Activated CD4-positive, alpha-beta T cell treated with anti-CD3 and anti-CD28 coated beads, Interleukin-2, Interleukin-4, amounts not matched to agents 100 ng/mL and 50 ng/mL, durations not matched to agents 16 hours and 8 hours (primary cell): ENCODE results near the gene ABCD1.

ENCODE experiments used
- DNase-seq: peaks from one replicate; pipeline ENCODE4 v3.0.0-alpha.2; 2020; ENCODE audit warnings: low spot score

Gene ABCD1

GRCh38 chrX:153774576-153775292 lies 50.1 kb downstream of the ABCD1 start:
- DNase-seq: no peak

DNA sequence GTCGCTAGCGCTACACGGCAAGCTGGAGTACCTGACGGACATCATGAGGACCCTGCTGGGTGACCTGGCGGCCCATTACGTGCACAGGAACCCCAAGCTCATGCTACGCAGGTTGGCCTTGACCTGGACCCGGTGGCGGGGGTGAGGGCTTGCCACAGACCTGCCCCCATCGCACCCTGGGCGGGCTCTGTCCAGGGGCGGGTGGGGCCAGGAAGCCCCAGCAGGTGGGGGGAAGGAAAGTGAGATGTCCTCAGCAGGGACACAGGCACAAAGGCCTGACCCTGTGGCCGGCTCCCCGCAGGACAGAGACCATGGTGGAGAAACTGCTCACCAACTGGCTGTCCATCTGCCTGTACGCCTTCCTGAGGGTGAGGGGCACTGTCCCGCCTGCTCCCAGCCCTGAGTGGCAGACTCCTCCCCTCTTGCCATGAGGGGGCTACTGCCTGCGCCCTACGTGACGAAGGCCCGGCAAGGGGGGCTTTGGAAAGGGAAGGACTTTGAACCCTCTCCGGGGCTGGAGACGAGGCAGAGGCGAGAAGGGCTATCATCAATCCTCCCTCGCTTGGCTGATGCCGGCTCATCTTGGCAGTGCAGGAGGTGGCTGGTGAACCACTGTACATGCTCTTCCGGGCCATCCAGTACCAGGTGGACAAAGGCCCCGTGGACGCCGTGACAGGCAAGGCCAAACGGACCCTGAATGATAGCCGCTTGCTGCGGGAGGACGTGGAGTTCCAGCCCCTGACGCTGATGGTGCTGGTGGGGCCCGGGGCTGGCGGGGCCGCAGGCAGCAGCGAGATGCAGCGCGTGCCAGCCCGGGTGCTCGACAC lies 50.9 kb downstream of the ABCD1 start:
- DNase-seq: no peak

GRCh38 chrX:153776120-153776599 lies 51.5 kb downstream of the ABCD1 start:
- no peak for DNase-seq

GRCh38 chrX:153776611-153777045 lies 52.0 kb downstream of the ABCD1 start:
- DNase-seq: no peak

DNA sequence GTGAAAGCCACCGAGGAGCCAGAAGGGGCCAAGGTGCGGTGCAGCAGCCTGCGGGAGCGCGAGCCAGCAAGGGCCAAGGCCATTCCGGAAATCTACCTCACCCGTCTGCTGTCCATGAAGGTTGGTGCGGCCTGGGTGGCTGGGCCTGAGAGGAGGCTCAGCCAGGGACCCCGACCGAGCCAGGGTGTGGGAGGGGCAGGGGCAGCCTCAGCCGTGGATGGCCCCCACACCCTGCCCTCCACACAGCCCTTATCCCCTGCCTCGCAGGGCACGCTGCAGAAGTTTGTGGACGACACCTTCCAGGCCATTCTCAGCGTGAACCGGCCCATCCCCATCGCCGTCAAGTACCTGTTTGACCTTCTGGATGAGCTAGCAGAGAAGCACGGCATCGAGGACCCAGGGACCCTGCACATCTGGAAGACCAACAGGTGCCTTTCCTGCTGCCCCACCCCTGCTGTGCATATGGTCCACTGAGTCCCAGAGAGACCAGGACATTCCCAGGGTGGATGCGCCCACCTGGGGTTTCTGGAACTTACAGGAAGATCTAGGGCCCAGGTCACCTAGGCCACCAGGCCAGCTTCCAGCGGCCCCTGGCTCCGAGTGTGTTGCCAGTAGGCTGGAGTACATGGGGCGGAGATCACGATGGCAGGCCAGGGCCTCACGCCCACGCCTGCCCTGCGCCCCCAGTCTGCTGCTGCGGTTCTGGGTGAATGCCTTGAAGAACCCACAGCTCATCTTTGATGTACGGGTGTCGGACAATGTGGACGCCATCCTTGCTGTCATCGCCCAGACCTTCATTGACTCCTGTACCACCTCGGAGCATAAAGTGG lies 52.8 kb downstream of the ABCD1 start:
- no peak for DNase-seq

GRCh38 chrX:153778181-153778580 lies 53.5 kb downstream of the ABCD1 start:
- no peak for DNase-seq

DNA sequence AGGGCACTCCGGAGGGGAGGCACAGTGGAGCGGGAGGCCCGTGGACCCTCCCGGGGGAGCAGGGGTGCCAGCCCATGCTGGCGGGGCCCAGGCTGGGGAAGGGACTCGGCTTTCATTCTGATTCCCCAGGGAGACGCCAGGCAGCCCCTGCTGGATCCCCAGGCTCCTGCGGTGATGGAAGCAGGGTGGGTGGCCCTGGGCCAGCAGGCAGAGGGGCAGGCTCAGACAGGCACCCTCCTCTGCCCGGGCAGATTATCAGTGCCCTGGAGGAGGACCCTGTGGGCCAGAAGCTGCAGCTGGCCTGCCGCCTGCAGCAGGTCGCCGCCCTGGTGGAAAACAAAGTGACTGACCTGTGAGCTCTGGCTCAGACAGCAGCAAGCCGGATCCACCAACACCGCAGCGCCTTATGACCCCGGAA lies 54.0 kb downstream of the ABCD1 start:
- DNase-seq: no peak

DNA sequence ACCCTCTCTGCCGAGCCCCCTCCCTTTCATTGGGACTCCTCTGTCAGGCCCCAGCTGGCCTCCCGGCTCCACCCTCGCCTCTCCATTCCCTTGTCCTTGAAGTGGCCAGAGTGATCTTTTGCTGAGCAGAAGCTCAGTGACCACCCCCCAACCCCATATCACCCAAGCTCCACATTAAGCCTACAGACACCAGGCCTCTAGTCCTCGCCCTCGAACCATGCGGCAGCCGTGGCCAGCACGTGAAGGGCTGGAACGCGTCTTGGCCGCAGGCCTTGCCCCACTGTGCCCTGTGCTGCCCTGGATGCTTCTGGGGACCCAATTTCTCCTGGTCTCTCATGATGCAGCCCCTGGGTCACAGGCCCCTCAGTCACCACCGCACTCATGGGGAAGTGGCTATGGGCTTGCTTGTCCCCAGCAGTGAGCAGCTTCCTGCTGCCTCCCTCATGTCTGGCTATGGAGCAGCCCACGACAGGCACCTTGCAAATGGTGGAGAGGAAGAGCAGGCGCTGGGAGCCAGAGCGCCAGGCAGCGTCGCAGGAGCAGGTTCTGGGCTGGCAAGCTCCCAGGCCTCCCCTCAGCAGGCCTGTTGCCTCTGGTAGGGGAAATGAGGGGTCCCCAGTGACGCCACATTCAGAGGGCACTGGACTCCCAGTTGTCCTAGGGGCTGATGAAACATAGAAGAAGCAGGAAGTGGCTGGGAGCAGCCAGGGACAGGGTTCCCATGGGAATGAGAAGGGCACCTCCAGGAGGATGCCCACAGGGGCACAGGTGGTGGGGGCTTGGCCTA lies 55.4 kb downstream of the ABCD1 start:
- DNase-seq: no peak

DNA sequence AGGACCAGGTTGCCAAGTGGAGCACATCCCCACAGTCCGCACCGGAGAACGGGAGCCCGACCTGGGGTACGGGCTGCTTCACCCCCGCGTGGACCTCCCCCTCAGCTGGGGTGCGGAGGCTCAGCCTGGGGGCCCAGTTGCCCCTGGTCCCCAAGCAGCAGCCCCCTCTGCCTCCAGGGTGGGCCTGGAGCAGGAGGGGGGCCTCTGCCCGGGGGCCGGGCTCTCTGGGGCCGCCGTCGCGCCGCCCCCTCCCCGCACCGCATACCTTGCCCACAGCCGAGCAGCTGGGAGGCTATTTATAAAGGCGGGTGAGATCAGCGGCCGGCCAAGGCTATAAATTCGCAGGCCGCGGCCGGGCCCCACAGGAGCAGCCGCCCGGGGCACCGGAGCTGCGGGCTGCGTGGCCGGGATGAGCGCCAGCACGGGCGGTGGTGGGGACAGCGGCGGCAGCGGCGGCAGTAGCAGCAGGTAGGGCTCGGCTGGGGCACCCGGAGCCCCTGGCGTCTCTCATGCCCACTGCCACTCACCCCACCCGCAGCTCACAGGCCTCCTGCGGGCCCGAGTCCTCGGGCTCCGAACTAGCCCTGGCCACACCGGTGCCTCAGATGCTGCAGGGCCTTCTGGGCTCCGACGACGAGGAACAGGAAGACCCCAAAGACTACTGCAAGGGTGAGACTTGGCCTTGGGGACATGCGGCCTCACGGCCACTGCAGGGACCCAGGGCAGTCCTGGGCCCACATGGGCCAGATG lies 56.2 kb downstream of the ABCD1 start, which contains the start of gene SRPK3:
TSS of gene SRPK3 (plus strand) at position 364 of the 750 bp plus-strand sequence. CDS start at position 410, 46 bp downstream.
- DNase-seq: no peak

- no peak for DNase-seq
Measured at GRCh38 chrX:153781428-153782047, 56.9 kb downstream of the ABCD1 start.

DNA sequence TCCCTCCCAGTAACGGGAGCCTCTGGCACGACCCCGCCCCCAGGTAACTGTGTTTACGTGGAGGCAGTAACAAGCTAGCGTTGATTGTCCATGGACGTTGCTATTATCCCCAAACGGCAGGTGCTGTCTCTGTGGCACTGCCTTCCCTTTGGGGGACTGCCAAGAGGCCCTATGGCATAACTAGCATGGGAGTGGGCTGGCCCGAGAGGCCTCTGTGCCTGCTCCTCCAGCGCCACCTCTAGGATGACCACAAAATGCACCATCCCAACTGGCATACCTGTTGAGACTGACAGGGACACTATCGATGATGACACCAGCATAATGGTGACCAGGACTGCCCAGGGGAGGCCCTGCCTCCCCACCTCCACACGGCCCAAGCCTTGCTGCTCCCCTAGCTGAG lies 57.7 kb downstream of the ABCD1 start:
- no peak for DNase-seq

DNA sequence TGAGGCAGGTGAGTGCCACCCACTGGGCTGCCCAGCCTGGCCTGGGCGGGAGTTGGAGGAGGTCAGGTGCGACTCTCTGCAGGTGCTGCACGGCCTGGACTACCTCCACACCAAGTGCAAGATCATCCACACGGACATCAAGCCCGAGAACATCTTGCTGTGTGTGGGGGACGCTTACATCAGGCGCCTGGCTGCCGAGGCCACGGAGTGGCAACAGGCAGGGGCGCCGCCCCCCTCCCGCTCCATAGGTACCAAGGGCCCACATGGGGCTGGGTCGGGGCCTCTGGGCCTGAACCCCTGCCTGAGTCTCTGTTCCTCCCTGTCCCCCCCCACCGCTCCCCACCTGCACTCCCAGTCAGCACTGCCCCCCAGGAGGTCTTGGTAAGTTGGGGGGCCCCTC lies 58.2 kb downstream of the ABCD1 start:
- no peak for DNase-seq

DNA sequence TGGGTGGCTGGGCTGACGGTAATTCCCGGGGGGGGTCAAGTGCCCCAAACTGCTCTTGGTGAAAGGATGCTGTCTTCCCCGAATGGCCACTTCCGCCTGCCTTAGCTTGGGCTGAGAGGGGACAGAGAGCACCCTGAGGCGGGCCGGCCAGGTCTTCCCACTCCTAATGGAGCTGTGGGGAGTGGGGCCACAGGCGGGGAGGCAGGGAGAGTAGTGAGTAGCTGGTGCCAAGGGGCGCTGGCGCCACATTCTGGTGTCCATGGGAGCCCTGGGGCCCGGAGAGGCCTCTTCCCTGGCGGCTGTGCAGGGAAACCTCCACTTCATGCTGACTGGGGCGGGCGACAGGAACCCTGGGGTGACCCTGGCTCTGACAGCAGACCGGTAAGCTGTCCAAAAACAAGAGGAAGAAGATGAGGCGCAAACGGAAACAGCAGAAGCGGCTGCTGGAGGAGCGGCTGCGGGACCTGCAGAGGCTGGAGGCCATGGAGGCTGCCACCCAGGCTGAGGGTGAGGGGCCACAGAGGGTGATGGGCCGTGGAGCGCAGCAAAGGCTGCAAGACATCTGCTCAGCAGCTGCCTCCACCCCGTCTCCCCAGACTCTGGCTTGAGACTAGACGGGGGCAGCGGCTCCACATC lies 58.8 kb downstream of the ABCD1 start:
- no peak for DNase-seq

- DNase-seq: no peak
Measured at GRCh38 chrX:153784325-153784967, 59.8 kb downstream of the ABCD1 start.

DNA sequence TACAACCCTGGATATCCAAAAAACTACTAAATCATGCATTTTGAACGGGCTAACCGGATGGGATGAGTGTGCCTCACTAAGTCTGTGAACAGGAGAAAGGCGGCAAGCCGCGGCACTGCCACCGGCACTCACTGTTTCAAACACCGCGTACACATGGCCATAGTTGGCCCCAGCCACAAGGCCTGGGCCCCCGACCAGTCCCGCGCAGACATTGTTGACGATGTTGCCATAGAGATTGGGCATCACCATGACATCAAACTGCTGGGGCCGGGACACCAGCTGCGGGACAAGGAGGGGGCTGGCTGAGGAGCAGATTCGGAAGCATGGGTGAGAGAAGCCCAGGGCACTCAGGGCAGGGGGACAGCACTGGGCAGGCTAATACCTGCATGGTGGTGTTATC lies 62.0 kb downstream of the ABCD1 start:
- no peak for DNase-seq

DNA sequence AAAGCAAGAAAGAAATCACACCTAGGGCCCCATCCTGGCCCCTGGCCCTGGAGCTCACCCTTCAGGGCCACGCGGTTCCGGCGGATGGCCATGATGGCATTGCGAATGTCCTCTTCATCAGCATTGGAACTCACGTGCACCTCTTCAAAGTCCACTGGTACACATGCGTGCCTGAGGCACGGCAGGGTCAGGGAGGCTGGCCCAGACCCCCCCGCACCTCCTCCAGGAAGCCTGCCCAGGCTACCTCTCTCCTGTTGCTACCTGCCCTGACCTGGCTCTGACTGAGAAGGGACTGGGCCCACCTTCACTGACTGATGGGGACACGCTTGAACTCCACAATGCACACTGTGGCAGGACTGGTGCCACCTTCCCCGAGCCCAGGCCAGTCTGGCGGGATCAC lies 65.0 kb downstream of the ABCD1 start:
- DNase-seq: no peak

DNA sequence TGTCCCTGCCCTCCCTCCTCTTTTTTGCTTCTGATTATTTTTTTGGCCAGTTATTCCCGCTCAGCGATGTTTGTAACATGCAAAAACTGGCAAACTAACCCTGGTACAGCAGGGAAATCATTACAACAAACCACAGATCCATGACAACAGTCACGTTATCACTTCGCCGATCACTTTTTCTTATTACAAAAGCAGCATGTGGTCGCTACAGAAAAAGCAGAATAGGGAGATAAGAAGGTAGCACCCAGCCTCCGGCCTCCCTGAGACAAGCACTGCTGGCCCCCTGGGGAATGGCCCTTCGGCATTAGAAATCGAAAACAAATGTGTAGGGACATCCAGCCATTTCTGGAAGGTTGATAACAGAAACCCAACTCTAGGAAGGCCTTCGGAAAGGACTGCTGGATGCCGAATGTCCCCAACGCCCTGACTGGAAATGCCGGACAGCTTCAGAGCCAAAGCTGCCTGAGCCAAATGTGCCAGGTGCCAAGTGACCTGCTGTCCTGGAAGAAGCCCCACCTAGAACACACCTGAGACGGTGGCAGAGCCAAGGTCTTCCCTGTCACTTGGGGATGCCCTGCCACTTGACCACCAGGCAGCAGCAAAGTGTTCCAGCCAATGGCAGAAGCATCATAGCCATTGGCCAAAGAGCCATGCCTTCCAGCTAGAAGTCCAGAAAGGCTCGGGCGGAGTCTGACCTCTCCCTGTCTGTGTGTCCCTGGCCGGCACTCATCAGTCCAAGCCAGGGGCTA lies 66.6 kb downstream of the ABCD1 start:
- DNase-seq: no peak

GRCh38 chrX:153792368-153792767 lies 67.7 kb downstream of the ABCD1 start:
- DNase-seq: no peak

GRCh38 chrX:153793291-153793690 lies 68.6 kb downstream of the ABCD1 start:
- DNase-seq: no peak
